ENCODE results near the gene UPP2.

- no peak for TF ChIP-seq POLR2A (IDR thresholded peaks at IDR 0.05)
- TF ChIP-seq CTCF (IDR thresholded peaks at IDR 0.05) = no peak
Observed at GRCh38 chr2:158181171-158181570, 79.5 kb downstream of the UPP2 start.
